SU-DHL-6 (cell line): Measurements from ENCODE around the gene MARCHF6.

Experiments
- H2AFZ ChIP-seq: fragments of 200-600 bp; sonication (generic); 2 replicates; pipeline ENCODE4 v1.6.1; 2014; ENCODE audit warnings: low read depth, mild to moderate bottlenecking, moderate library complexity, mixed read lengths, antibody characterized with exemption, low read length; ENCODE audit not compliant: severe bottlenecking
- H3F3A ChIP-seq: fragments of 200-600 bp; shearing (Covaris generic); 2 replicates; pipeline ENCODE4 v1.6.0; 2016; ENCODE audit warnings: antibody characterized with exemption, mild to moderate bottlenecking; ENCODE audit not compliant: insufficient read depth
- H3K27ac ChIP-seq: fragments of 200-600 bp; sonication (generic); 2 replicates; pipeline ENCODE4 v1.5.1; 2016; ENCODE audit warnings: low read depth, mild to moderate bottlenecking, low read length, moderate library complexity, mixed read lengths
- H3K27me3 ChIP-seq: fragments of 200-600 bp; sonication (generic), shearing (Covaris generic); 2 replicates; pipeline ENCODE4 v1.6.0; 2014; ENCODE audit warnings: mild to moderate bottlenecking, low read length
- H3K36me3 ChIP-seq: fragments of 200-600 bp; sonication (generic); 2 replicates; pipeline ENCODE4 v1.6.1; 2014; ENCODE audit warnings: mild to moderate bottlenecking, low read length, mixed read lengths
- H3K4me2 ChIP-seq: fragments of 300-600, 200-600 bp; shearing (Covaris generic), sonication (generic); 2 replicates; pipeline ENCODE4 v1.6.0; 2014; ENCODE audit warnings: low read length, low read depth, mild to moderate bottlenecking; ENCODE audit not compliant: poor library complexity, severe bottlenecking
- H3K4me3 ChIP-seq: fragments of 200-600 bp; sonication (generic); 2 replicates; pipeline ENCODE4 v1.5.1; 2014; ENCODE audit warnings: antibody characterized with exemption, low read length, mild to moderate bottlenecking, mixed read lengths; ENCODE audit not compliant: insufficient read depth, poor library complexity, severe bottlenecking
- H3K79me2 ChIP-seq: fragments of 200-600 bp; sonication (generic); 2 replicates; pipeline ENCODE4 v1.6.1; 2014; ENCODE audit warnings: mild to moderate bottlenecking, low read length, moderate library complexity; ENCODE audit not compliant: insufficient read depth
- H3K9ac ChIP-seq: fragments of 200-600 bp; sonication (generic); 2 replicates; pipeline ENCODE4 v1.7.0; 2014; ENCODE audit warnings: mild to moderate bottlenecking, low read length
- H3K9me2 ChIP-seq: fragments of 200-600 bp; sonication (generic); replicated peaks from 2 replicates; pipeline ENCODE4 v1.6.1; 2014; ENCODE audit warnings: low read length; ENCODE audit not compliant: insufficient read depth
- H3K9me3 ChIP-seq: fragments of 200-600 bp; sonication (generic); 2 replicates; pipeline ENCODE4 v1.6.1; 2014; ENCODE audit warnings: low read length, mixed read lengths; ENCODE audit not compliant: insufficient read depth
- H4K20me1 ChIP-seq: fragments of 200-600 bp; sonication (generic); 2 replicates; pipeline ENCODE4 v1.6.1; 2014; ENCODE audit warnings: low read depth, mild to moderate bottlenecking, antibody characterized with exemption, low read length, moderate library complexity, mixed read lengths
- EZH2phosphoT487 ChIP-seq: fragments of 200-600 bp; sonication (generic), shearing (Covaris generic); conservative IDR thresholded peaks from 2 replicates; pipeline ENCODE4 v1.6.1; 2018; ENCODE audit warnings: mild to moderate bottlenecking, antibody characterized with exemption, low read length, moderate library complexity, mixed read lengths
- TF ChIP-seq, protein P1 (sequence below): fragments of 200-600 bp; sonication (generic); IDR thresholded peaks from one replicate; pipeline ENCODE4 v1.5.1; 2017; ENCODE audit warnings: antibody characterized with exemption, mild to moderate bottlenecking, low read length, moderate library complexity; ENCODE audit not compliant: insufficient read depth, poor library complexity, severe bottlenecking

The MARCHF6 gene

DNA sequence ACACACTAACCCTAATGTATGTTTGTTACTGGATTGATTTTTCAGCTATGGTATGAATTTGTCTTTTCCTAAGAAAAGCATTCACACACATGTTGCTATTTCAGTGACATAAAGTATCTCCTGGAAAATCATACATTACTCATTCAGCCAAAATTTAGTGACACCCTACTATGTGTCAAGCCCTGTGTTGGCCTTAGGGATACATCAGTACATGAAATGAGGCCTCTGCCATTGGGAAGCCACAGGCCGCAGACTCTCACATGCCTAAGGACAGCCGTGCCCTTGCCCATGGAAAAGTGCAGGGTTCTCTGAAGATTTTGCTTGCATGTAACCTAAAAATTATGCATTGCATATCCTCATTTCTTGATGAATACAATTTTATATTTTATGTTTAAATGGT is 5.2 kb upstream of the MARCHF6 start:
- H3K9me2 ChIP-seq = no peaks in the 10 kb centered on the region

DNA sequence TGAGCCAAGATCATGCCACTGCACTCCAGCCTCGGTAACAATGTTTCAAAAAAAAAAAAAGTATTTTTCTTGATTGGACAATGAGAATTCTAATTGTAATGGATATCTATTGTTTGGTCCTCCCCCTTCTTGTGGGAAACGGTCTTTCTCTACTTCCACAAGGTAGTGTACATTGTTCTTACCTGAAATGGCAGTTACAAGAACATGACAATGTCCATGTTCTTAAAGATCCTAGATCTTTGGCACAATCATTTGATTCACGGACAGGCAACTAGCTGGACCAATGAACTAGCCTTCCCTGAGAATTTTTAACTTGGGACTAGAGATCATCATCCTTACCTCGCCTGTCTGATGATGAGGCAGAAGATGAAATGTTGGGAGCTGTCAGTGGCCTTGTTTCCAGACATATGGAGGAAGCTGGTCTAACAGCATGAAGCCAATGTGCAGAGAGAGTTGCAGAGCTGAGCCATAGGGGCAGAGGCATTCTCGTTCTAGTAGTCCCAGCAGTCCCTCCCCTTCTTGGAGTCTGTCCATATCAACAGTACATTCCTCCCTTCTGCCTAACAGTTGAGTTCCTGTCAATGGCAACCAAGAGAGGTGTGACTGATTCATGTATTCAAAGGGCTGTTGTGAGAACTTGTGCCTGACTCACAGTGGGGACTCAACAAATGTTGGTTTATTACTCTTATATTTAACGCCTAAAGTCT is 2.1 kb upstream of the MARCHF6 start:
- Histone ChIP-seq H3K9me3 (no peaks in the 10 kb centered on the region), H3F3A (peaks cover 12% of the 10 kb centered on the region), H4K20me1 (peaks cover 5% of the 10 kb centered on the region; the same call in 1 of the 2 replicates), H3K27ac (no peak overlapping the region), H3K9ac (no peak overlapping the region), H3K9me2 (no peaks in the 10 kb centered on the region), H3K27me3 (no peaks in the 10 kb centered on the region), H3K4me3 (no peak overlapping the region), H3K36me3 (no peaks in the 10 kb centered on the region), H2AFZ (no peak overlapping the region), H3K4me2 (no peak overlapping the region), H3K79me2 (peaks cover 24% of the 10 kb centered on the region)
- no peak for TF ChIP-seq EZH2phosphoT487
- TF ChIP-seq, protein P1, sequence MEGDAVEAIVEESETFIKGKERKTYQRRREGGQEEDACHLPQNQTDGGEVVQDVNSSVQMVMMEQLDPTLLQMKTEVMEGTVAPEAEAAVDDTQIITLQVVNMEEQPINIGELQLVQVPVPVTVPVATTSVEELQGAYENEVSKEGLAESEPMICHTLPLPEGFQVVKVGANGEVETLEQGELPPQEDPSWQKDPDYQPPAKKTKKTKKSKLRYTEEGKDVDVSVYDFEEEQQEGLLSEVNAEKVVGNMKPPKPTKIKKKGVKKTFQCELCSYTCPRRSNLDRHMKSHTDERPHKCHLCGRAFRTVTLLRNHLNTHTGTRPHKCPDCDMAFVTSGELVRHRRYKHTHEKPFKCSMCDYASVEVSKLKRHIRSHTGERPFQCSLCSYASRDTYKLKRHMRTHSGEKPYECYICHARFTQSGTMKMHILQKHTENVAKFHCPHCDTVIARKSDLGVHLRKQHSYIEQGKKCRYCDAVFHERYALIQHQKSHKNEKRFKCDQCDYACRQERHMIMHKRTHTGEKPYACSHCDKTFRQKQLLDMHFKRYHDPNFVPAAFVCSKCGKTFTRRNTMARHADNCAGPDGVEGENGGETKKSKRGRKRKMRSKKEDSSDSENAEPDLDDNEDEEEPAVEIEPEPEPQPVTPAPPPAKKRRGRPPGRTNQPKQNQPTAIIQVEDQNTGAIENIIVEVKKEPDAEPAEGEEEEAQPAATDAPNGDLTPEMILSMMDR = no peak

More for the DNA sequence above, 5.2 kb upstream of the MARCHF6 start:
- H3K27ac ChIP-seq = no peak overlapping the region
- H3K4me3 ChIP-seq = no peak overlapping the region
- no peaks in the 10 kb centered on the region for H3K79me2 ChIP-seq
- no peak overlapping the region for H2AFZ ChIP-seq
- no peaks in the 10 kb centered on the region for H3K27me3 ChIP-seq
- no peak for TF ChIP-seq EZH2phosphoT487
- TF ChIP-seq, protein P1 = no peak
- peaks cover 6% of the 10 kb centered on the region for H3F3A ChIP-seq
- H4K20me1 ChIP-seq = no peaks in the 10 kb centered on the region
- H3K36me3 ChIP-seq = no peaks in the 10 kb centered on the region
- no peak overlapping the region for H3K4me2 ChIP-seq
- no peaks in the 10 kb centered on the region for H3K9me3 ChIP-seq
- no peak overlapping the region for H3K9ac ChIP-seq

DNA sequence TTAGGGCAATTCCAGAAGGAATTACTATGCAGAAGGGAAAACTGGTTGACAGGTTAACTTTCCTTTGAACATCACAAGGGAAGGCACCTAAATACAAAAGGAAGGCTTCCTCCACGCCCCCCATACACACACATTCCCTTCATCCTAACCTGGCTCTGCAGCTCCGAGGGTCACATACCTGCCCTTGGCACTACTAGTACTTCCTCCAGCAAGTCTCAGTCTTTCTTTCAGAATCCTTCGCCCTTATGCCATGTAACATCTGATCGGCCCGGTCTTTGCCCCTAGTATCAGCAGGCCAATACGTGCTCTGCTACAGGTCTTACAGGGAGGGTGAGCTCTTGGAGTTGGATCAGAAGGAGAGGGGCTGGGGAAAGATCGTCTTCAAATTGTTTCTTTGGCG is 1.6 kb upstream of the MARCHF6 start:
- TF ChIP-seq, protein P1 = no peak
- no peak for TF ChIP-seq EZH2phosphoT487
- Histone ChIP-seq H3K9ac (no peak overlapping the region), H3F3A (peaks cover 16% of the 10 kb centered on the region), H3K27me3 (no peaks in the 10 kb centered on the region), H3K36me3 (no peaks in the 10 kb centered on the region), H3K4me3 (no peak overlapping the region), H3K9me3 (no peaks in the 10 kb centered on the region), H3K4me2 (no peak overlapping the region), H3K9me2 (no peaks in the 10 kb centered on the region), H4K20me1 (peaks cover 5% of the 10 kb centered on the region), H3K27ac (no peak overlapping the region), H3K79me2 (peaks cover 29% of the 10 kb centered on the region), H2AFZ (no peak overlapping the region)
